Suprapubic skin (tissue), 4 donors: Measurements from ENCODE around the gene SACS. TPM values are rescaled to one million over a fixed set of nuclear protein-coding genes. Genes with fewer than 3 reads are reported as not detected.

Experiments
- DNase-seq, 2 donors: peaks; one replicate each; pipeline ENCODE4 v3.0.0-alpha.2; 2019; ENCODE audit warnings: low spot score in 2 of 2
- H3K27ac ChIP-seq: fragments of 200-600 bp; sonication (generic); one replicate; pipeline ENCODE4 v1.5.1; 2019
- H3K27me3 ChIP-seq: fragments of 200-600 bp; sonication (generic); one replicate; pipeline ENCODE4 v1.5.1; 2019
- H3K36me3 ChIP-seq: fragments of 200-600 bp; sonication (generic); one replicate; pipeline ENCODE4 v1.5.1; 2019
- H3K4me1 ChIP-seq: fragments of 200-600 bp; sonication (generic); one replicate; pipeline ENCODE4 v1.5.1; 2019
- H3K4me3 ChIP-seq: fragments of 200-600 bp; sonication (generic); one replicate; pipeline ENCODE4 v1.5.1; 2019; ENCODE audit warnings: mild to moderate bottlenecking
- H3K9me3 ChIP-seq: fragments of 200-600 bp; sonication (generic); one replicate; pipeline ENCODE4 v1.5.1; 2019
- EP300 ChIP-seq: sonication (generic); formaldehyde crosslinking; IDR thresholded peaks from one replicate; pipeline ENCODE4 v1.6.1; 2017; ENCODE audit warnings: antibody characterized with exemption
- POLR2A ChIP-seq, 2 donors: fragments of 450-650 bp; IDR thresholded peaks; one replicate each; pipeline ENCODE4 v1.6.1; 2017; ENCODE audit warnings: antibody characterized with exemption in 2 of 2, mild to moderate bottlenecking in 2 of 2, moderate library complexity in 2 of 2
- POLR2AphosphoS5 ChIP-seq, 3 donors: sonication (generic); formaldehyde crosslinking; IDR thresholded peaks; one replicate each; pipeline ENCODE4 v1.6.1; 2017; ENCODE audit warnings: antibody characterized with exemption in 3 of 3
- WGBS: methylation state at CpG from one replicate; pipeline ENCODE4 v1.1.5; 2018; 5-methylcytosine and 5-hydroxymethylcytosine counted together
- total RNA-seq, 4 donors: library from RNA; depleted of rRNA; stranded (reverse); fragments of >200 nt; gene quantifications; one replicate each; pipeline ENCODE4 v1.1.0, GENCODE V29; 2016
- TF ChIP-seq, protein P1 (sequence below), 2 donors: fragments of 200-600 bp in 1 of 2; fragments of 450-650 bp in 1 of 2; sonication (generic) in 1 of 2; IDR thresholded peaks; one replicate each; pipeline ENCODE4 v1.5.1; 2016 to 2019; ENCODE audit warnings: antibody characterized with exemption in 2 of 2, mild to moderate bottlenecking in 1 of 2, moderate library complexity in 1 of 2

SACS gene
- total RNA-seq, 4 donors from 2014 or later = 6.4 to 17.9 (median 13.3) TPM

DNA sequence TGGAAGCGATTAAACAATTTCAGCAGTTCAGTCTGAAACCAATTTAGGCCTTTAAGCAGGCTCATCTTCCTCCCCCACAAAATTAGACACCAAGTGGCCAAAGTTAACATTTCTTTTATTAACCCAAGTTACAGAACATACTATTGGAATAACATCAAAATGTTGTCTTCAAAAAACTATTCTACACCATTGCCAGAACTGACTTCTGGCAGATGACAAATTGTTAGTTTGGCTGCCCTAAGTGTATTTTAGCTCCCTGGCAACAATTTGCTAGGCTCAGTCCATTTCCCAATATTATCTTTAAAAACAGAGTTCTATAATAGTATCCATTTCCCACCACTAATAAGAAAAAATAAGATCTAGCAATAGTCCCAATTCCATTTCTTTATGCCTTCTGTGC lies 144.9 kb downstream of the SACS start:
- WGBS = 66% methylated on average over 1 of the region's 1 CpG

DNA sequence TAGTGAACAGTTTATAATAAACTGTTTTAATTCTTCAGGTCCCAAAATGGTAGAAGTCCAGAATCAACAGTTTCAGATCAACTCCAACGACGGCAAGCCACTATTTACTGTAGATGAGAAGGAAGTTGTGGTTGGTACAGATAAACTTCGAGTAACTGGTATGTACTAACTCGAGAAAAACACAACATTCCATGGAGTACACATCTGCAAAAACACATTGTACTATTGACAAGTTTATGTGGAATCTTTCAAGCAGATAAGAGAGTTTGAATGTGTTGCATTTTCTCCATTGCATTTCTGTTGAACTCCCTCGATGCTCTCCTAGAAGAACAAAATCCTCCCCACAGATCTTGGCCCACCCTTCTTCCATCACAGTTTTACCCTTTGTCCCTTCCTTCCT lies 154.2 kb downstream of the SACS start:
- H3K27ac ChIP-seq = no peak overlapping the region
- no peaks in the 10 kb centered on the region for H3K36me3 ChIP-seq
- H3K9me3 ChIP-seq = no peaks in the 10 kb centered on the region
- DNase-seq = no peak
- H3K4me3 ChIP-seq = no peak overlapping the region
- 78% methylated on average over 5 of the region's 5 CpGs for WGBS
- H3K4me1 ChIP-seq = no peaks in the 10 kb centered on the region
- no peak for TF ChIP-seq POLR2AphosphoS5 (IDR thresholded peaks at IDR 0.05)
- no peak for TF ChIP-seq POLR2A (IDR thresholded peaks at IDR 0.05)
- TF ChIP-seq EP300 = no peak
- TF ChIP-seq, protein P1, sequence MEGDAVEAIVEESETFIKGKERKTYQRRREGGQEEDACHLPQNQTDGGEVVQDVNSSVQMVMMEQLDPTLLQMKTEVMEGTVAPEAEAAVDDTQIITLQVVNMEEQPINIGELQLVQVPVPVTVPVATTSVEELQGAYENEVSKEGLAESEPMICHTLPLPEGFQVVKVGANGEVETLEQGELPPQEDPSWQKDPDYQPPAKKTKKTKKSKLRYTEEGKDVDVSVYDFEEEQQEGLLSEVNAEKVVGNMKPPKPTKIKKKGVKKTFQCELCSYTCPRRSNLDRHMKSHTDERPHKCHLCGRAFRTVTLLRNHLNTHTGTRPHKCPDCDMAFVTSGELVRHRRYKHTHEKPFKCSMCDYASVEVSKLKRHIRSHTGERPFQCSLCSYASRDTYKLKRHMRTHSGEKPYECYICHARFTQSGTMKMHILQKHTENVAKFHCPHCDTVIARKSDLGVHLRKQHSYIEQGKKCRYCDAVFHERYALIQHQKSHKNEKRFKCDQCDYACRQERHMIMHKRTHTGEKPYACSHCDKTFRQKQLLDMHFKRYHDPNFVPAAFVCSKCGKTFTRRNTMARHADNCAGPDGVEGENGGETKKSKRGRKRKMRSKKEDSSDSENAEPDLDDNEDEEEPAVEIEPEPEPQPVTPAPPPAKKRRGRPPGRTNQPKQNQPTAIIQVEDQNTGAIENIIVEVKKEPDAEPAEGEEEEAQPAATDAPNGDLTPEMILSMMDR (IDR thresholded peaks at IDR 0.05) = no peak
- no peaks in the 10 kb centered on the region for H3K27me3 ChIP-seq

More for the DNA sequence above, 144.9 kb downstream of the SACS start:
- H3K9me3 ChIP-seq = peaks cover 4% of the 10 kb centered on the region
- H3K36me3 ChIP-seq = no peaks in the 10 kb centered on the region
- no peak for DNase-seq
- no peak overlapping the region for H3K4me3 ChIP-seq
- no peak for TF ChIP-seq EP300
- no peak for TF ChIP-seq POLR2A (IDR thresholded peaks at IDR 0.05)
- no peak for TF ChIP-seq POLR2AphosphoS5 (IDR thresholded peaks at IDR 0.05)
- TF ChIP-seq, protein P1 (IDR thresholded peaks at IDR 0.05) = no peak
- H3K4me1 ChIP-seq = peaks cover 12% of the 10 kb centered on the region
- H3K27ac ChIP-seq = no peak overlapping the region
- no peaks in the 10 kb centered on the region for H3K27me3 ChIP-seq

Other genes with a start within 250 kb of the SACS start
- gene TNFRSF19, start 136.7 kb upstream of the SACS start, total RNA-seq = 100 to 1,000 TPM in 1 of 4 donors, 10 to 100 TPM in 3; 74.6 to 100 (median 78.5) TPM